Activated CD4-positive, alpha-beta T cell treated with anti-CD3 and anti-CD28 coated beads, Interleukin-2, amount 10 ng/mL, durations not matched to agents 24 days and 14 days (primary cell): Measurements from ENCODE around the gene ESR2. TPM values are rescaled to one million over a fixed set of nuclear protein-coding genes. Genes with fewer than 3 reads are reported as not detected.

Experiments
- DNase-seq: peaks from one replicate; pipeline ENCODE4 v3.0.0; 2022
- H3K27ac Mint-ChIP-seq: one replicate; pipeline ENCODE4 v1.8.0; 2022; ENCODE audit warnings: mild to moderate bottlenecking, mixed read lengths
- H3K27me3 Mint-ChIP-seq: one replicate; pipeline ENCODE4 v1.8.0; 2022; ENCODE audit warnings: mixed read lengths
- H3K36me3 Mint-ChIP-seq: one replicate; pipeline ENCODE4 v1.8.0; 2022; ENCODE audit warnings: low read depth, mild to moderate bottlenecking, mixed read lengths
- H3K4me1 Mint-ChIP-seq: one replicate; pipeline ENCODE4 v1.8.0; 2021; ENCODE audit warnings: mixed read lengths
- H3K4me3 Mint-ChIP-seq: one replicate; pipeline ENCODE4 v1.8.0; 2022; ENCODE audit warnings: mild to moderate bottlenecking, moderate library complexity, mixed read lengths
- H3K9me3 Mint-ChIP-seq: one replicate; pipeline ENCODE4 v1.8.0; 2021; ENCODE audit warnings: mixed read lengths
- intact Hi-C: fragments of 100-400 bp; cut with micrococcal nuclease; formaldehyde crosslinking; loops from one replicate; pipeline ENCODE4 v1.15.1; 2023
- total RNA-seq: library from RNA; stranded (reverse); gene quantifications from 2 replicates; pipeline ENCODE4 v1.2.3, GENCODE V29; 2022

Gene ESR2
- total RNA-seq, 1 donor from 2014 or later, result not detected

- Mint-ChIP-seq H3K36me3 (no peaks in the 10 kb centered on the region), H3K9me3 (no peaks in the 10 kb centered on the region), H3K4me1 (no peaks in the 10 kb centered on the region), H3K27ac (no peak overlapping the region), H3K4me3 (no peak overlapping the region), H3K27me3 (peaks cover 19% of the 10 kb centered on the region)
- intact Hi-C loops, result no loop called here
- DNase-seq, result no peak
Observed at GRCh38 chr14:64247195-64247594, 47.0 kb downstream of the ESR2 start.

DNA sequence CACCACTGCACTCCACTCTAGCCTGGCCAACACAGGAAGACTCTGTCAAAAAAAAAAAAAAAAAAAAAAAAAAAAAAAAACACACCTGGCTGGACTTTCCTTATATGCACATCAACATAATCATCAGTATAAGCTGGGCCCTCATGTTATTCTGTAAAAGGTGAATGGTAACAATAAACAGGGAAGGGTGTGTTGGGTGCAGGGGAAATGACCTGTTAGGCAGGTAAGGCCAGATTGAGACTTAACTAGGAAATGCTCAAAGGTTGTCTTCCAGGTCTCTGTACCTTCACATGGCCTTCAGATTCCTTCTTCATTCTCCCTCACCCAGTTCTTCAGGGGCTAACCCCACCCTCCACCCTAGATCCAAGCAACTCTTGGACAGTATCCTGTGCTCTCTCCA, 47.5 kb downstream of the ESR2 start:
- Mint-ChIP-seq H3K4me3 (no peak overlapping the region), H3K27me3 (peaks cover 22% of the 10 kb centered on the region), H3K27ac (no peak overlapping the region), H3K9me3 (no peaks in the 10 kb centered on the region), H3K36me3 (no peaks in the 10 kb centered on the region), H3K4me1 (no peaks in the 10 kb centered on the region)
- DNase-seq, result no peak
- intact Hi-C loops, result no loop called here

DNA sequence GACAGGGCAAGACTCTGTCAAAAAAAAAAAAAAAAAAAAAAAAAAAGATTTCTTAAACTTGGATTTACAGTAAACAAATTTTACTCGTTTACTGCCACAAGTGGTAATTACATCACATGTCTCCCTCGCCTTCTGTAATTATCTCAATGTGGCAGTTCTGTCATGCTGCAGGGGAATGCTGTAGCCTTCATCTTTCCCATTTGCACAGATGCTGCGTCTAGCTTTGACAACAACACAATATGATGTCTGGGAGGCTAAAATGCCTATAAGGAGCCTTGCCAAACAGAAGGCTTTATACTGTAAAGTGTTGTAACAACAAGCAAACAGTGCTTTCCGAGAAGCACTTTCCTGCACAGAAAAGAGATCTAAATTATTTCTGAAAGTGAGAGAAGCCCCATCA, 48.7 kb downstream of the ESR2 start:
- Mint-ChIP-seq H3K27ac (no peak overlapping the region), H3K4me3 (no peak overlapping the region), H3K9me3 (no peaks in the 10 kb centered on the region), H3K4me1 (no peaks in the 10 kb centered on the region), H3K27me3 (peaks cover 23% of the 10 kb centered on the region), H3K36me3 (no peaks in the 10 kb centered on the region)
- intact Hi-C loops, result no loop called here
- DNase-seq, result no peak

DNA sequence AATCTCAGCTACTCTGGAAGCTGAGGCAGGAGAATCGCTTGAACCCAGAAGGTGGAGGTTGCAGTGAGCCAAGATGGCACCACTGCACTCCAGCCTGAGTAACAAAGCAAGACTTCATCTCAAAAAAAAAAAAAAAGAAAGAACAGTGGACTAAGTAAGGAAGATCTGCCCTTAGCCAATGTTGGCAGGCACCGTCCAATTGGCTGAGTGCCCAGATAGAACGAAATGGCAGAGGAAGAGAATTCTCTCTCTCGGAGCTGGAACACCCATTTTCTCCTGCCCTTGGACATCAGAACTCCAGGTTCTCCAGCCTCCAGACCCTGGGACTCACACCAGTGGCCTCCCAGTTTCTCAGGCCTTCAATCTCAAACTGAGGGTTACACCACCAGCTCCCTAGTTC, 49.9 kb downstream of the ESR2 start:
- H3K9me3 Mint-ChIP-seq, result no peaks in the 10 kb centered on the region
- H3K4me3 Mint-ChIP-seq, result no peak overlapping the region
- no peaks in the 10 kb centered on the region for H3K36me3 Mint-ChIP-seq
- peaks cover 24% of the 10 kb centered on the region for H3K27me3 Mint-ChIP-seq
- DNase-seq, result no peak
- no peak overlapping the region for H3K27ac Mint-ChIP-seq
- no peaks in the 10 kb centered on the region for H3K4me1 Mint-ChIP-seq
- intact Hi-C loops, result no loop called here

DNA sequence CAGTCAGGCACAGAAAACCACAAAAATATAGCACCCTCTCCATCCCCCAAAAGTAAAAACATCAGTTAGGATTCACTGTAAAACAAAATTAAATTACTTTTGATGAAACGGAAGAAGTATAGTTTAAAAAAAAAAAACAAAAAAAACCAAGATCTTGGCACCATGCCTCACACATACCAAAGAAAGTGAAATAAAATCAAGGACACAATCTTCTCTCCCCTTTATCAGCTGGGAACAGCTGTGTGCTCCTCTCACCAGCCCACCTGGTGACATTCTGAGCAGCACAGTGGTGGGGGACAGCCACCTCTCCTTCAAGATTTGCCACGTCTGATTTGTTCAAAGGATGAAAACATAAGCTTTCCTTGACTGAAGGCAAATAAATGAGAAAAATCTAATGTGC, 55.5 kb downstream of the ESR2 start:
- no peaks in the 10 kb centered on the region for H3K9me3 Mint-ChIP-seq
- no peak for DNase-seq
- no peak overlapping the region for H3K4me3 Mint-ChIP-seq
- no peaks in the 10 kb centered on the region for H3K36me3 Mint-ChIP-seq
- H3K4me1 Mint-ChIP-seq, result no peaks in the 10 kb centered on the region
- H3K27me3 Mint-ChIP-seq, result peaks cover 17% of the 10 kb centered on the region
- intact Hi-C loops, result no loop called here
- no peak overlapping the region for H3K27ac Mint-ChIP-seq

DNA sequence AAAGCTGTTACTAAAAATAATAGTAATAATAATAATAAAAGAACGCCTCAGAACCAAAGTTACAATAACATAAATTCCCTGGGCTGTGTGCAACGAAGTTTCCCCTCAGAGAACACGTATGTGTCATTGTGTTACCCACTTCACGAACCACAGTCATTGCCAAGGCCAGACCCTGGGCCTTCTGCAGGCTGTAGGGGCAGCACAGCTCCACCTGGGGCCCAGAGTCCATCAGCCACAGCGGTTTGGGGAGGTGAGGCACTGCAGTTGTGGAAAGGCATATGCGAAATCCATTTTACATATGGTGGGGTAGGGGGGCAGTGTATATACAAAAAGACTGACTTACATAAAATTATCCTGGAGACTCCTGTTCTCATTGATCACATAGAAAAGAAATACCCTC, 56.1 kb downstream of the ESR2 start:
- H3K4me1 Mint-ChIP-seq, result no peaks in the 10 kb centered on the region
- intact Hi-C loops, result no loop called here
- H3K36me3 Mint-ChIP-seq, result peaks cover 3% of the 10 kb centered on the region
- H3K4me3 Mint-ChIP-seq, result no peak overlapping the region
- H3K27ac Mint-ChIP-seq, result no peak overlapping the region
- DNase-seq, result no peak
- H3K27me3 Mint-ChIP-seq, result peaks cover 17% of the 10 kb centered on the region
- no peaks in the 10 kb centered on the region for H3K9me3 Mint-ChIP-seq

- Mint-ChIP-seq H3K4me3 (no peak overlapping the region), H3K9me3 (no peaks in the 10 kb centered on the region), H3K4me1 (peaks cover 8% of the 10 kb centered on the region), H3K27me3 (peaks cover 6% of the 10 kb centered on the region), H3K36me3 (peaks cover 4% of the 10 kb centered on the region), H3K27ac (no peak overlapping the region)
- intact Hi-C loops, result no loop called here
- DNase-seq, result no peak
Observed at GRCh38 chr14:64235652-64236640, 58.2 kb downstream of the ESR2 start.

- no peaks in the 10 kb centered on the region for H3K9me3 Mint-ChIP-seq
Observed at GRCh38 chr14:64234877-64235651, 59.1 kb downstream of the ESR2 start.

GRCh38 chr14:64233531-64234190, 60.5 kb downstream of the ESR2 start:
- Mint-ChIP-seq H3K27me3 (peaks cover 2% of the 10 kb centered on the region), H3K9me3 (no peaks in the 10 kb centered on the region), H3K27ac (no peak overlapping the region), H3K4me1 (peaks cover 8% of the 10 kb centered on the region), H3K36me3 (peaks cover 6% of the 10 kb centered on the region), H3K4me3 (no peak overlapping the region)
- no peak for DNase-seq
- intact Hi-C loops, result loop anchor here (2.0 kb wide), 1 partner anchor 61 kb away; the partner anchor contains the start of gene ESR2

More at GRCh38 chr14:64234877-64235651, 59.1 kb downstream of the ESR2 start:
- H3K4me3 Mint-ChIP-seq, result no peak overlapping the region
- peaks cover 4% of the 10 kb centered on the region for H3K36me3 Mint-ChIP-seq
- H3K4me1 Mint-ChIP-seq, result peaks cover 8% of the 10 kb centered on the region
- H3K27me3 Mint-ChIP-seq, result peaks cover 6% of the 10 kb centered on the region
- intact Hi-C loops, result no loop called here
- DNase-seq, result no peak
- H3K27ac Mint-ChIP-seq, result no peak overlapping the region

DNA sequence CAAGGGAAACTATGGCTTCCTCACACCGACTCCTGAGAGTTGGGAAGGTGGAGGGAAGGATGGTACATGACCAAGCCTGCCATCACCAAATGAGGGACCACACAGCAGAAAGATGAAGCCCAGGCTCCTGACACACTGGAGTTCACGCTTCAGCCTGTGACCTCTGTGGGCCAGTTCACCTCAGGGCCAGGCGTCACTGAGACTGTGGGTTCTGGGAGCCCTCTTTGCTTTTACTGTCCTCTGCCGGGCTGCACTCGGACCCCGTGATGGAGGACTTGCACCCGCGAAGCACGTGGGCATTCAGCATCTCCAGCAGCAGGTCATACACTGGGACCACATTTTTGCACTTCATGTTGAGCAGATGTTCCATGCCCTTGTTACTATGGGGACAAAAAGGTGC, 61.2 kb downstream of the ESR2 start:
- H3K4me3 Mint-ChIP-seq, result no peak overlapping the region
- peaks cover 2% of the 10 kb centered on the region for H3K27me3 Mint-ChIP-seq
- H3K4me1 Mint-ChIP-seq, result peaks cover 8% of the 10 kb centered on the region
- H3K27ac Mint-ChIP-seq, result peak overlapping the region; percentile 82
- H3K36me3 Mint-ChIP-seq, result peaks cover 12% of the 10 kb centered on the region
- H3K9me3 Mint-ChIP-seq, result no peaks in the 10 kb centered on the region
- intact Hi-C loops, result loop anchor here (2.0 kb wide), 1 partner anchor 62 kb away; the partner anchor contains the start of gene ESR2
- DNase-seq, result no peak

- no peaks in the 10 kb centered on the region for H3K9me3 Mint-ChIP-seq
- H3K27ac Mint-ChIP-seq, result peak overlapping the region; percentile 82
- H3K4me1 Mint-ChIP-seq, result peaks cover 8% of the 10 kb centered on the region
- H3K36me3 Mint-ChIP-seq, result peaks cover 16% of the 10 kb centered on the region
- peak; percentile 61 for DNase-seq
- intact Hi-C loops, result loop anchor here (2.0 kb wide), 1 partner anchor 63 kb away; the partner anchor contains the start of gene ESR2
- H3K27me3 Mint-ChIP-seq, result peaks cover under 1% of the 10 kb centered on the region
- H3K4me3 Mint-ChIP-seq, result no peak overlapping the region
Observed at GRCh38 chr14:64232095-64232838, 61.9 kb downstream of the ESR2 start.

DNA sequence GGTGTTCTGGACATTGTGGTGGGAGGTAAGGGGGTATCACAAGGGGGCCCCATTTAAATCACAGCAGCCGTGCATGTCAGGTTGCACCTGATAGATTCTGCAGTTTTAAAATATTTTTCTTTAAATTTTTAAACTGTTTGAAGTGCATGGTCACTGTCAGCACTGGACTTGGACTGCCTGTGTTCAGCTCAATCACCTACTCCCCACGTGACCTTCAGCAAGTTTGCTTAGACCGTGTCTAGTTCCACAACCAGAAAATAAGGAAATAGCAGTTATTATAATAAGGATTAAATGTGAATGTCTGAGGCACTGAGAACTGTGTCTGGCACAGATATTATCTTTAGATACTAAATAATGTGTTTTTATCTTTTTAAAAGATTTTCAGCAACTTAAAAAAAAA, 64.7 kb downstream of the ESR2 start:
- Mint-ChIP-seq H3K4me3 (no peak overlapping the region), H3K9me3 (no peaks in the 10 kb centered on the region), H3K4me1 (peaks cover 8% of the 10 kb centered on the region), H3K27ac (no peak overlapping the region), H3K27me3 (no peaks in the 10 kb centered on the region), H3K36me3 (peaks cover 33% of the 10 kb centered on the region)
- intact Hi-C loops, result no loop called here
- DNase-seq, result no peak

DNA sequence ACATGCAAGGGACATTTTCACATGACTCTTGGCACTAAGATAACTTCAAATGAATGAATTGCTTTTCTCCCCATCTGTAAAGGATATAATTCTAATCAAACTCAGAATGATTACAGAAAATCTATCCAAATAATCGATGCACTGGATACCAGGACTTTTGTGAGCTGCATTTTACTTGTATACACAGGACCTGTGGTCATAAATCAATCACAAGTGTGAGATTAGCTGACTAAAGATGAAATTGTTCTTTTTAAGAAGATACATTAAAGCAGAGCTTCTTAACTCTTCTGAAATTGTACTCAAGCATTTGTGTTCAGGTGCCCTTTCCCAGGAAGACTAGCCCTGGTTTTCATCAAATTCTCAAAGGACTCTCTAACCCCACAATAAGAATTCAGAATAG, 66.3 kb downstream of the ESR2 start:
- no peak overlapping the region for H3K4me3 Mint-ChIP-seq
- H3K36me3 Mint-ChIP-seq, result peaks cover 44% of the 10 kb centered on the region
- H3K27me3 Mint-ChIP-seq, result no peaks in the 10 kb centered on the region
- peaks cover 8% of the 10 kb centered on the region for H3K4me1 Mint-ChIP-seq
- H3K27ac Mint-ChIP-seq, result no peak overlapping the region
- intact Hi-C loops, result no loop called here
- no peaks in the 10 kb centered on the region for H3K9me3 Mint-ChIP-seq
- no peak for DNase-seq
